GM12878 (cell line): Measurements from ENCODE around the gene ASAP2. TPM values are rescaled to one million over a fixed set of nuclear protein-coding genes. Genes with fewer than 3 reads are reported as not detected.
A peak's percentile ranks its signal among the peaks of the same experiment; 100 is the strongest.

Experiments used
- ATAC-seq: fragments of 200-7000 bp; cut with Tn5 transposase; 3 replicates; pipeline ENCODE4 v1.9.1; 2020; ENCODE audit warnings: mild to moderate bottlenecking, moderate library complexity
- BruUV-seq: library from RNA; stranded (reverse); fragments of 400-500 nt; replicated peaks from 2 replicates; lab custom pipeline; 2021; lab: Mats Ljungman, UMichigan
- CTCF ChIA-PET: fragments of 300-600 bp; sonication (Branson Sonifier 250); formaldehyde crosslinking; extraction: SDS; loops from one replicate; lab custom pipeline; 2021; ENCODE audit warnings: inconsistent platforms; lab: Yijun Ruan, JAX
- POLR2A ChIA-PET: fragments of 350-600 bp; formaldehyde crosslinking; extraction: SDS; loops from one replicate; lab custom pipeline; 2021; ENCODE audit warnings: inconsistent platforms; lab: Charles Lee
- RAD21 ChIA-PET: fragments of 300-600 bp; sonication (Branson Sonifier 250); formaldehyde crosslinking; loops from one replicate; lab custom pipeline; 2023; ENCODE audit warnings: antibody characterized with exemption; ENCODE audit not compliant: unreplicated experiment; lab: Charles Lee
- SMC1A ChIA-PET: fragments of 300-600 bp; sonication (Branson Sonifier 250); formaldehyde crosslinking; loops from one replicate; lab custom pipeline; 2023; ENCODE audit not compliant: unreplicated experiment, uncharacterized antibody; lab: Charles Lee
- DNase-seq: peaks from one replicate; pipeline ENCODE4 v3.0.0-alpha.2; 2011; ENCODE audit warnings: low read depth, low spot score
- FAIRE-seq: peaks from 3 replicates; lab custom pipeline; 2011; peaks lifted over from hg19 to GRCh38; lab: Jason Lieb, UNC
- H2AFZ ChIP-seq: 2 replicates; pipeline ENCODE4 v1.6.0; 2011; ENCODE audit warnings: low read depth, low read length, control low read depth; ENCODE audit not compliant: control insufficient read depth
- H3K27ac ChIP-seq: 2 replicates; pipeline ENCODE4 v1.5.1; 2011; ENCODE audit warnings: control low read depth; ENCODE audit not compliant: control insufficient read depth, insufficient read depth
- H3K27me3 ChIP-seq, 2 experiments: replicated peaks in 1 of 2; 2 replicates each; pipeline versions ENCODE4 v1.6.0 to v1.6.1; 2011; ENCODE audit warnings: low read length in 1 of 2; ENCODE audit not compliant: control insufficient read depth in 2 of 2, insufficient read depth in 2 of 2
- H3K36me3 ChIP-seq, 2 experiments: 2 replicates each; pipeline ENCODE4 v1.5.1; 2011; ENCODE audit warnings: low read length in 1 of 2; ENCODE audit not compliant: control insufficient read depth in 2 of 2, insufficient read depth in 2 of 2
- H3K4me1 ChIP-seq: 2 replicates; pipeline ENCODE4 v1.6.1; 2011; ENCODE audit warnings: mild to moderate bottlenecking, low read length, moderate library complexity, mixed read lengths; ENCODE audit not compliant: control insufficient read depth, insufficient read depth
- H3K4me2 ChIP-seq: 2 replicates; pipeline ENCODE4 v1.6.0; 2011; ENCODE audit warnings: control low read depth; ENCODE audit not compliant: control insufficient read depth, insufficient read depth
- H3K4me3 ChIP-seq: fragments of 200-600 bp; sonication (generic); 2 replicates; pipeline ENCODE4 v1.5.1; 2016
- H3K79me2 ChIP-seq: 2 replicates; pipeline ENCODE4 v1.6.0; 2011; ENCODE audit warnings: low read length; ENCODE audit not compliant: control insufficient read depth, insufficient read depth
- H3K9ac ChIP-seq: 2 replicates; pipeline ENCODE4 v1.8.0; 2011; ENCODE audit warnings: low read length, control low read depth, mixed read lengths; ENCODE audit not compliant: control insufficient read depth, insufficient read depth
- H3K9me3 ChIP-seq: replicated peaks from 3 replicates; pipeline ENCODE4 v1.5.1; 2011; ENCODE audit warnings: mild to moderate bottlenecking, low read length; ENCODE audit not compliant: control insufficient read depth, insufficient read depth
- H4K20me1 ChIP-seq: 2 replicates; pipeline ENCODE4 v1.6.0; 2011; ENCODE audit not compliant: control insufficient read depth, insufficient read depth
- BCLAF1 ChIP-seq: fragments of 450-650 bp; IDR thresholded peaks from 2 replicates; pipeline ENCODE4 v1.6.1; 2017; ENCODE audit warnings: antibody characterized with exemption, mild to moderate bottlenecking, moderate library complexity
- BRCA1 ChIP-seq: IDR thresholded peaks from 2 replicates; pipeline ENCODE4 v1.6.1; 2011; ENCODE audit warnings: low read depth, low read length, improper control_type of control experiment
- DPF2 ChIP-seq: fragments of 450-650 bp; IDR thresholded peaks from 2 replicates; pipeline ENCODE4 v1.6.1; 2017; ENCODE audit warnings: mild to moderate bottlenecking
- KAT2A ChIP-seq: conservative IDR thresholded peaks from 2 replicates; pipeline ENCODE4 v1.6.1; 2011; ENCODE audit warnings: low read depth, low read length; ENCODE audit not compliant: control insufficient read depth
- LARP7 ChIP-seq: fragments of 450-650 bp; IDR thresholded peaks from 2 replicates; pipeline ENCODE4 v1.6.1; 2017; ENCODE audit warnings: mild to moderate bottlenecking
- NFIC ChIP-seq: IDR thresholded peaks from 2 replicates; pipeline ENCODE4 v1.6.1; 2012; ENCODE audit warnings: low read depth, mild to moderate bottlenecking, inconsistent platforms, low read length, moderate library complexity
- NFYA ChIP-seq: IDR thresholded peaks from 2 replicates; pipeline ENCODE4 v1.6.1; 2011; ENCODE audit warnings: low read depth, mild to moderate bottlenecking, low read length, improper control_type of control experiment, borderline replicate concordance
- POLR2AphosphoS2 ChIP-seq: IDR thresholded peaks from 2 replicates; pipeline ENCODE4 v1.6.1; 2011; ENCODE audit warnings: low read depth, mild to moderate bottlenecking, low read length, improper control_type of control experiment, moderate library complexity
- PRDM15 ChIP-seq: fragments of 450-650 bp; formaldehyde crosslinking; IDR thresholded peaks from 2 replicates; pipeline ENCODE4 v1.4.0; 2020; ENCODE audit warnings: mild to moderate bottlenecking, moderate library complexity
- RELA ChIP-seq: fragments of 450-650 bp; IDR thresholded peaks from 2 replicates; pipeline ENCODE4 v1.8.0; 2014; ENCODE audit warnings: borderline replicate concordance; ENCODE audit not compliant: partially characterized antibody
- SMC3 ChIP-seq: IDR thresholded peaks from 2 replicates; pipeline ENCODE4 v1.6.1; 2011; ENCODE audit warnings: low read length, improper control_type of control experiment, borderline replicate concordance
- SPI1 ChIP-seq: IDR thresholded peaks from 2 replicates; pipeline ENCODE4 v1.6.1; 2011; ENCODE audit warnings: low read depth, mild to moderate bottlenecking, low read length, moderate library complexity, borderline replicate concordance; ENCODE audit not compliant: insufficient read depth
- SREBF1 ChIP-seq: IDR thresholded peaks from 2 replicates; pipeline ENCODE4 v1.6.1; 2012; ENCODE audit warnings: mild to moderate bottlenecking, low read length
- TBL1XR1 ChIP-seq: IDR thresholded peaks from 2 replicates; pipeline ENCODE4 v1.6.1; 2012; ENCODE audit warnings: low read depth, low read length, improper control_type of control experiment
- USF2 ChIP-seq: IDR thresholded peaks from 2 replicates; pipeline ENCODE4 v1.6.1; 2011; ENCODE audit warnings: low read depth, low read length, improper control_type of control experiment, borderline replicate concordance
- ZNF384 ChIP-seq: IDR thresholded peaks from 2 replicates; pipeline ENCODE4 v1.6.1; 2012; ENCODE audit warnings: low read depth, mild to moderate bottlenecking, low read length, improper control_type of control experiment, borderline replicate concordance
- ZNF622 ChIP-seq: fragments of 450-650 bp; IDR thresholded peaks from 2 replicates; pipeline ENCODE4 v1.6.1; 2017; ENCODE audit warnings: mild to moderate bottlenecking, inconsistent platforms
- WGBS: methylation state at CpG from one replicate; pipeline ENCODE4 v1.1.6; 2016; ENCODE audit warnings: low lambda C conversion rate; ENCODE audit not compliant: insufficient replicate concordance, insufficient coverage; ENCODE audit errors: missing lambda C conversion rate; 5-methylcytosine and 5-hydroxymethylcytosine counted together
- in situ Hi-C: fragments of 300-500 bp; cut with MboI; formaldehyde crosslinking; loops from 9 replicates; pipeline ENCODE4 v1.14.3; 2018; ENCODE audit warnings: mixed read lengths
- intact Hi-C: fragments of 100-400 bp; cut with micrococcal nuclease; formaldehyde crosslinking; loops from one replicate; pipeline ENCODE4 v1.14.2; 2022; ENCODE audit not compliant: unreplicated experiment
- polyA plus RNA-seq, 11 experiments: library from polyadenylated mRNA; depleted of rRNA in 4 of 11; unstranded in 6 of 11; stranded (reverse) in 5 of 11; fragments of >200 nt; fragmentation: Nextera tagmentation in 4 of 11; fragmentation: Illumina TruSeq in 1 of 11; extraction: Ambion mirVana in 4 of 11; extraction: Trizol in 1 of 11; gene quantifications; 1 replicate in 1 of 11; 2 replicates in 10 of 11; pipeline versions ENCODE4 v1.2.1 to v1.2.3, GENCODE V29; 2011 to 2016; ENCODE audit warnings: inconsistent platforms in 2 of 11, missing spikeins in 2 of 11, low read depth in 1 of 11
- total RNA-seq, 4 experiments: library from RNA; depleted of rRNA in 3 of 4; stranded (reverse); fragments of >200 nt in 3 of 4; fragmentation: Illumina TruSeq in 1 of 4; extraction: Trizol in 1 of 4; gene quantifications; 2 replicates each; pipeline versions ENCODE4 v1.2.1 to v1.2.3, GENCODE V29; 2013 to 2021

ASAP2 gene
- total and polyA plus RNA-seq, 10 of the 15 experiments (the other 5 are each of a cell fraction or from before 2014, with no cell fraction given): 0.05 to 0.27 (median 0.07) TPM; not detected in 4

GRCh38 chr2:9178904-9179571 lies 27.6 kb upstream of the ASAP2 start:
- in situ Hi-C loops (no loop called here), intact Hi-C loops (no loop called here)
- FAIRE-seq (peak; percentile 57), DNase-seq (peak; percentile 17), ATAC-seq (peak; percentile 92)
- BruUV-seq: no TSS peak
- no peak overlapping the region for H3K9ac ChIP-seq
- H4K20me1 ChIP-seq: no peaks in the 10 kb centered on the region
- H3K27ac ChIP-seq: no peak overlapping the region
- H3K27me3 ChIP-seq: no peaks in the 10 kb centered on the region
- ChIA-PET RAD21 (interaction anchor here (1.2 kb wide), 1 partner anchor 26 kb away, joined by 4 read pairs; no protein-coding TSS in a partner anchor), CTCF (interaction anchor here (1.4 kb wide), 1 partner anchor 39 kb away, joined by 3 read pairs; no protein-coding TSS in a partner anchor), POLR2A (no interaction called here), SMC1A (interaction anchor here (0.8 to 1.2 kb wide), 2 partner anchors 12 to 36 kb away, joined by 3 read pairs; no protein-coding TSS in a partner anchor)
- no peaks in the 10 kb centered on the region for H3K36me3 ChIP-seq
- peaks cover 2% of the 10 kb centered on the region; the same call in 2 of the 3 replicates for H3K9me3 ChIP-seq
- 7% methylated on average over 13 of the region's 13 CpGs for WGBS
- peak overlapping the region; percentile 34; the same call in 1 of the 2 replicates for H3K4me2 ChIP-seq
- no peak overlapping the region for H3K4me3 ChIP-seq
- H3K4me1 ChIP-seq: peaks cover 3% of the 10 kb centered on the region
- no peaks in the 10 kb centered on the region for H3K79me2 ChIP-seq
- peak overlapping the region; percentile 12 for H2AFZ ChIP-seq
- TF ChIP-seq SREBF1 (no peak), KAT2A (no peak), DPF2 (0 out of 2 replicates have a peak, but pooled peaks have one; percentile 8), ZNF622 (no peak), SMC3 (no peak), LARP7 (no peak), NFYA (no peak), RELA (no peak), TBL1XR1 (no peak), PRDM15 (CRISPR knock-in tag) (no peak), POLR2AphosphoS2 (no peak), BRCA1 (no peak), BCLAF1 (no peak), USF2 (peak; percentile 19; the same call in 1 of the 2 replicates), NFIC (no peak), ZNF384 (peak; percentile 25; the same call in 1 of the 2 replicates), SPI1 (no peak)
